HG03469 (cell line): ENCODE results near the gene RPTOR.

Source experiments
- ATAC-seq: cut with Tn5 transposase; IDR thresholded peaks from one replicate; pipeline ENCODE4 v1.9.1; 2021; ENCODE audit warnings: mild to moderate bottlenecking, moderate library complexity, moderate number of reproducible peaks; ENCODE audit not compliant: unreplicated experiment

Gene RPTOR

GRCh38 chr17:80588702-80589383 is 44.2 kb downstream of the RPTOR start:
- ATAC-seq = no peak

DNA sequence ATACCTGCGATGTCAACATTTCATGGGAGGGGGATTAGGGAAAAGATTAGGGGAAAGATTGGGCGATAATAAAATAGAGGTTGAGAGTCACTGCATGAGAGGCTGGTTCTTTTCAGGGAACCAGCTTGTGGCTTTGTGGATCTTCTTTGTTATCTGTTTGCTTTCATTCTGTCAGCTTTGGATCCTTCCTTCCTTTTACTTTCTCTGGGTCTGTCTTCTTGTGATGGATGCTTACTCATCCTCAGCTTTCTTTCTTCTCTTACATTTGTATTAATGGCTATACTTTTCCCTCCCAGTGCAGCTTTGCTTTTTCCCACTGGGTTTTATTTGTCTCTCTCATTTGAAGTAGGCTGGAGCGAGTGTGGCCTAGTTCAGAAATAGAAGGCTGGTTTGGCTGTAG is 47.1 kb downstream of the RPTOR start:
- ATAC-seq = no peak

DNA sequence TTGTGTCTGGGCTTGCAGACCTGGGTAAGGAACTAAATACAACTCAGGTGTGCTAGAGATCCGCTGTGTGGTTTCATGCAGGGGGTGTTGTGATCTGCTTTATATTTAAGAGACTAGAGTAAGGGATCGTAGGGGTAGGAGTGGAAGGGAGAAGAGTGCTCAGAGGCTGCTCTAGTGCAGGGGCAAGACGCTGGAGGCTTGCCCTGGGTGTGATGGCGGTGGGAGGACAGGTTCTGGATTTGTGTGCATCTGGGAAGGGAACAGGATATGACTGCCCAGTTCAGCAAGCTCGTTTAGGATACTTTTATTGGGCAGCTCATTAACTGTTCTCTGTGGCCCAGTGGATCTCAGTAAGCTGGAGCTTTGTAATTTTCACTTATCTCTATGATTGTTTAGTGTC is 47.6 kb downstream of the RPTOR start:
- no peak for ATAC-seq

DNA sequence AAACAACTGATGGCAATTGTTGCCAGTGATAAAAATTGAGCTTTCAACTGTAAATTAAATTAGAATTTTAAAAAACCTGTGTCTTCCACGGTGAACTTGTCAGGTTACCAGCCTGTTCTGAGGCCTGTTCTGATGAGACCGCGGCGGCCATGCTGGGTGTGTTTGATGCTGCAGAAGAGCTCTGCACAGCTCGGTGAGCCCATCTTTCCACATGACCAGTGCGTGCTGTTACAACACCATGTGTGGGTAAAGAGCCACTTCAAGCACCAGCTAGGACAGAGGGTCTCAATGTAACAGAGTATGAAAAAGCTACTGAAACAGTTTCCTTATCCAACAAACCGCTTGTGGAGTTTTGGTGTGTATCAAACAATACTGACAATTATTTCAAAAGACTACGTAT is 48.5 kb downstream of the RPTOR start:
- no peak for ATAC-seq

GRCh38 chr17:80594431-80595269 is 50.0 kb downstream of the RPTOR start:
- no peak for ATAC-seq

DNA sequence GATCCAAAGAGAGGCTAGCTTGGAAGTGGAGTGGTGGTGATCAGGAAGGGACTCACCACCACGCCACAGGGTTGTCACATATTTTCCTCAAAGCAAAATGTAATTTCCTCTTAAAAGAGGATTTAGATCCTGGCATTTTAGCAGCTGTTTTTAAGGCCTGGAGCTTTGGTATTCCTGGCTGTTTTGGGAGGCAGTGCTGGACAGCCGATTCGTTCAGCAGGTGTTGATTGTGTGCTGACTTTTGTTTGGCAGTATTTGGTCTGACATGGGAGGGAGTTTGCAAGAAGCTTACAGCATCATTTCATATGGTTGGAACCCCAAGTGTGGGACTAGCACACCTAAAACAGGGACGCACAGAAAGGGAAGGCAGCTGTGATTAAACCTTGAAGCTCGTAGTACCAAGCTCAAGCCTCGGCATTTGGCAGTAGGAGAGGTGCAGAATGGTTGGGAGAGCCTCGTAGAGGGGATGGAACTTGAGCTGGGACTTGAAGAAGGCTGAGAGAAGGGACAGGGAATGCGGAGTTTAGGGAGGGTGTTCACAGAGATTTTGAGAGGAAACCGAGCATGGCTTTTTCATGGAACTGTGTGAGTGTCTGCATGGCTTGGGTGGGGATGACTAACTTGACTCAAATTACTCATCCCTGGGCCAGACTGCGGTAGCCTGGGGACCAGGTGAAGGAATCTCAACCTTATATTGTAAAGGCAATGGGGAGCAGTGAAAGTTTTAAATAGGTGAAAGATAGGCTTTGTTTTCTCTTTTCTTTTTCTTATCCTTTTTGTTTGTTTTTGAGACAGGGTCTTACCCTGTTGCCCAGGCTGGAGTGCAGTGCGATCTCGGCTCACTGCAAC is 52.3 kb downstream of the RPTOR start:
- ATAC-seq = no peak

- ATAC-seq = no peak
These were observed 54.3 kb downstream of the RPTOR start for GRCh38 chr17:80598813-80599545.

- no peak for ATAC-seq
These were observed 55.1 kb downstream of the RPTOR start for GRCh38 chr17:80599546-80600305.

DNA sequence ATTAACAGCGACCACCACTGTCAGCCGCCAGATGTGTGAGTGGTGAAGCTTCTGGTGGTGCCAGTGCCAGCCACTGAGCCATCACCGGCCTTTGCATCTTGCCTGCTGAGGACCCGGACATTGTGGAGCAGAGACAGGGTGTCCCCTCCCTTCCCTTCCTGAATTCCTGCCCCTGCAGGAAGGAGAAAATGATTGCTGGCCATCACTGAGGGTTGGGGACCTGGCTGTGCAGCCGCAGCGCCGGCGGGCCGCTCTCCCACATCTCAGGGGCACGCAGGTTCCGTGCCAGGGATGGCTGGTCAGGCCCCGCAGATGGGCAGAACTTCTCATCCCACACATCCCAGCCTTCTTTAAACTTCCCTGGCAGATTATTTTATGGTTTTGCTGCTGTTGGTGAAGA is 56.5 kb downstream of the RPTOR start:
- ATAC-seq = no peak

- no peak for ATAC-seq
These were observed 58.8 kb downstream of the RPTOR start for GRCh38 chr17:80603396-80603795.

- no peak for ATAC-seq
These were observed 59.5 kb downstream of the RPTOR start for GRCh38 chr17:80604009-80604669.

DNA sequence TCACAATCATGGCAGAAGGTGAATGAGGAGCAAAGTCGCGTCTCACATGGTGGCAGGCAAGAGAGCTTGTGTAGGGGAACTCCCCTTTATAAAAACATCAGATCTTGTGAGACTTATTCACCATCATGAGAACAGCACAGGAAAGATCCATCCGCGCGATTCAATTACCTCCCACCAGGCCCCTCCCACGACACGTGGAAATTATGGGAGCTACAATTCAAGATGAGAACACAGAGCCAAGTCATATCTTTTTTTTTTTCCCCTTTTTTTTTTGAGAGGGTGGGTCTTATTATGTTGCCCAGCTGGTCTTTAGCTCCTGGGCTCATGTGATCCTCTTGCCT is 60.0 kb downstream of the RPTOR start:
- ATAC-seq = no peak

DNA sequence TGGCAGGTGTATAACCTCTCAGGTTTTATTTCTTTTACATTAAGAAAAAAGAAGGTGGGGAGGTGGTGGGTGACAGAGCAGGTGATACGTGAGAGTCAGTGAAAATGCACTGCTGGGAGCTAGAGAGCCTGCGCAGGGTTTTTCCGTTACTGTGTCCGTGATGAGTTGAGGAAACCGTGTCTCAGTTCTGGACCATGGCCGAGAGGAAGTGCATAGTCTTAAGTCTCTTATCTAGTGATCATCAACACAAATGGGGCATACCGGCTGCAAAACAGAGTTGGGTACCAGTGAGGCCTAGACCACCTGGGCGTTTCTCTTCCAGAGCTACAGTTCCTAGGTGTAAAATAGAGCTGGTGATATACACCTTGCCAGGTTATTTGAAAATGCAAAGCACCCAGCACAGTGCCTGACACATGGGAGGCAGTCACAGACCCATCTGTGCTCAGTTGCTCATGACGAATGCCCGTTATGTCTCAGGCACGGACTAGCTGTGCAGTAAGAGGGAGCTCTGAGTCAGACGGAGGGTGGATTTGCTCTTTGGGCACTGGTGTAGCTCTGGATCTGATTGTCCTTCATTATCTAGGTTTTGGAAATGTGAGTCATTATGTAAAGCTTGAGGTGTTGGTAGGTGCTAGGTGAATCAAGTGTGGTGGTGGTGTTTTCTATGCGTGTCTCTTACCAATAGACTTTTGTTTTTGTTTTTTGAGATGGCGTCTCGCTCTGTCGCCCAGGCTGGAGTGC is 60.9 kb downstream of the RPTOR start:
- ATAC-seq = peak; percentile 82

GRCh38 chr17:80608326-80608725 is 63.7 kb downstream of the RPTOR start:
- ATAC-seq = no peak

GRCh38 chr17:80609757-80610156 is 65.1 kb downstream of the RPTOR start:
- no peak for ATAC-seq

DNA sequence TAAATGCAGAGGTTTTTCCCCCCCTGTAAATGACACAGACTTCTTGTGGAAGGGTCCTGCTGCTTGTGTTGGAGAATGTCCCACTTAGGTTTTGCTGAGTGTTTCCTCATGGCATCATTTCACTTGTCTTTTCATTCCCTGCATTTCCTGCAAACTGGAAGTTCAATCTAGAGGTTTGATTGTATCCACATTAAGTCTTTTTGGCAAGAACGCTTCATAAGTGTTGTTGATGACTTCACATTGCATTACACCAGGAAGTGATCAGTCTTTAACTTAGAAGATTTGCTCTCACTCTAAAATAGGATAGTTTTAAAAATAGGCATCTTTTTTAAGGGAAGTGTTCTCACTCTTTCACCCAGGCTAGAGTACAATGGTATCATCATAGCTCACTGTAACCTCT is 67.2 kb downstream of the RPTOR start:
- ATAC-seq = no peak

- ATAC-seq = no peak
These were observed 68.5 kb downstream of the RPTOR start for GRCh38 chr17:80612997-80613731.

DNA sequence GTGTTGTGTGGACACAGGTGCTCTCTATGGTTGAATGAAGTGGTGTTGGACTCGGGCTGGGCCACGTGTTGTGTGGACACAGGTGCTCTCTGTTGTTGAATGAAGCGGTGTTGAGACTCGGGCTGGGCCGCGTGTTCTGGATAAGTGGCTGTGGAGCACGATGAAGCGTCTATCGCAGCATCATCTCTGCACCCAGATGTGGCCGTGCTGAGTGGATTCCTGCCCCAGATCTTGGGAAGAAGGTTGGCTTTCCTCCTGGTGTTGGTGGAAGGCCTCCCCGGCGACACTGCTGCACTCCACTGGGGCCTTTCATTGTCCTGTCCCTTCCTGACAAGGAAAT is 69.1 kb downstream of the RPTOR start:
- no peak for ATAC-seq
